Iris pigment epithelial cell (primary cell): ENCODE data around the gene MCOLN1.
"Not testable (repeated sequence)": the region's sequence is repeated elsewhere in the genome, so short reads cannot be mapped to it uniquely, and the experiment has no call there.

Source experiments
- DNase-seq: peaks from one replicate; pipeline ENCODE4 v3.0.0-alpha.2; 2011; ENCODE audit warnings: low read depth

The MCOLN1 gene

GRCh38 chr19:7526059-7526929 lies 3.9 kb downstream of the MCOLN1 start:
- DNase-seq: no peak

DNA sequence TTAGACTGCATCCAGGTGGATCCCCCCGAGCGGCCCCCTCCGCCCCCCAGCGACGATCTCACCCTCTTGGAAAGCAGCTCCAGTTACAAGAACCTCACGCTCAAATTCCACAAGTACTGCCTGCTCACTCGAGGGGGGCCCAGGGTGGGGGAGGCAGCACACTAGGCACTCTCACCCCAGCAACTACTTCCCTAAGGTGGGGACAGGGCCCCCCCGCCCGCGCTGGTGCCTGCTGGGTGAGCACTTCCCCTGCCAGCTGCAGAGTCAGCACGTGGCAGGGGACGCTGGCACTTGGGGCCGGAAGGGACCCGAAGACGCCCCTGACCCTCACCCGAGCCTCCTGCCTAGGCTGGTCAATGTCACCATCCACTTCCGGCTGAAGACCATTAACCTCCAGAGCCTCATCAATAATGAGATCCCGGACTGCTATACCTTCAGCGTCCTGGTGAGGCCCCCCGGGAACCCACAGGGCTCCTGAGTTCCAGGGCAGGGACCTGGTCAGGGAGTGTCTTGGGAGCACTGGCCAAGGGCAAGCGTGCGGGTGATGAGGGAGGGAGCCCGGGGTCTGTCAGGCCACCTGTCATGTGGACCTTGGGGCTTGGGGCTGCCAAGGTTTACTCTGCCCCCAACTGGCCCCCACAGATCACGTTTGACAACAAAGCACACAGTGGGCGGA lies 5.2 kb downstream of the MCOLN1 start:
- no peak for DNase-seq

DNA sequence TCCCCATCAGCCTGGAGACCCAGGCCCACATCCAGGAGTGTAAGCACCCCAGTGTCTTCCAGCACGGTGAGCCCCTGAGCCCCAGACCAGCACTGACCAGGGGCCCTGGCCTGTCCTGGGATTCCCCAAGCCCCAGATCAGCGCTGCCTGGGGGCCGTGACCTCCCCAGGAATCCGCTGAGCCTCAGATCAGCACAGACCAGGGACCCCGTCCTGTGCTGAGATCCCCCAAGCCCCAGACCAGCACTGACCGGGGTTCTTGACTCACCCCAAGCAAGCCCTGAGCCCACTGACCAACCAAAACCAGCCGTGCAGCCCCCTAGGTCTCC lies 5.7 kb downstream of the MCOLN1 start:
- DNase-seq: no peak

GRCh38 chr19:7528522-7529245 lies 6.3 kb downstream of the MCOLN1 start:
- no peak for DNase-seq

GRCh38 chr19:7529246-7529600 lies 6.8 kb downstream of the MCOLN1 start:
- no peak for DNase-seq

DNA sequence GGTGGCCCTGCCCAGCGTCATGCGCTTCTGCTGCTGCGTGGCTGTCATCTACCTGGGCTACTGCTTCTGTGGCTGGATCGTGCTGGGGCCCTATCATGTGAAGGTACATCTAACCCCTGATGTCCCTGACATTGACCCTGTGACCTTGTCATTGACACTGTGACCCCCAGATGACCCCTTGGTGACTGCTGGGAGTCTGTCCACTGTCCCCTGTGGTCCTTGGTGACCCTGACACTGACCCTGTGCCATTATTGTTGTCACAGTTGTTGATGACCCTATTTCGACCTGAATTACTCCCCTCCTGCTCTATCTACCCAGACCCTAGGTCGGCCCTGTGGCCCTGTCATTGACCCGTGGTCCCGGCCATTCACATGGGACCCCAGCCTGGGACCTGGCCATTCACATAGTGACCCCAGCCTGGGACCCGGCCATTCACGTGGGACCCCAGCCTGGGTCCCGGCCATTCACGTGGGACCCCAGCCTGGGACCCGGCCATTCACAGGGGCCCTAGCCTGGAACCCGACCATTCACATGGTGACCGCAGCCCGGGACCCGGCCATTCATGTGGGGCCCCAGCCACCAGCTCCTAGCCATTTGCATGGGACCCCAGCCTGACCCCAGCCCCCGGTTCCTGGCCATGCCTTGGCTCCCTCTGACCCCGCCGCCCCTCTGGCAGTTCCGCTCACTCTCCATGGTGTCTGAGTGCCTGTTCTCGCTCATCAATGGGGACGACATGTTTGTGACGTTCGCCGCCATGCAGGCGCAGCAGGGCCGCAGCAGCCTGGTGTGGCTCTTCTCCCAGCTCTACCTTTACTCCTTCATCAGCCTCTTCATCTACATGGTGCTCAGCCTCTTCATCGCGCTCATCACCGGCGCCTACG lies 7.4 kb downstream of the MCOLN1 start:
- DNase-seq: no peak

GRCh38 chr19:7533281-7533885 lies 11.0 kb downstream of the MCOLN1 start:
- peak; percentile 52 for DNase-seq

GRCh38 chr19:7533925-7534480 lies 11.6 kb downstream of the MCOLN1 start:
- peak; percentile 93 for DNase-seq

DNA sequence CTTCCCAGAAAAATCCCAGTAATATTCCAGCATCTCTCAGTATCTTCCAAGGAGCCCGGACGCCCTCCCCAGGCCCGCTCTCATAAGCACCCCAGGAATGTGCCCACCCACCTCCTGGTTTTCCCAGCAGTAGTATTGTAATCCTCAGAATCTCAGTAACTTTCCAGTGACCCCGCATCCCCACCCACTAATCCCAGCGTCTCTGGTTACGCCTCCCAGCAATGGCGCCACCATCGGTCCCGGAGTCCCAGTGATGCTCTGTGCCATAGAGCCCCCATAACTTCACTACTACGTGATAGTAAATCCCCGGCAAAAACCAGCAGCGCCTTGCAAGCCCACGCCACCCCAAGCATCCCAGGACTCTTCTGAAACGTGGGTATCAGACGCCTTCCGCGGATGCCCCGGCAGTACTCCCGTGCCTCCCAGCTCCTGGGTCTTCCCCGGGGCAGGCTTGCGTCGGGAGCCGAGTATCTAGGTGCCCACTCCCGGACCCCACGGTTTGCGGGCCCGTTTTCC lies 12.2 kb downstream of the MCOLN1 start:
- DNase-seq: peak; percentile 78

GRCh38 chr19:7535047-7535997 lies 12.9 kb downstream of the MCOLN1 start, which contains the start of gene PNPLA6:
TSS of gene PNPLA6 (plus strand) at chr19:7535717. CDS start at chr19:7535789, 72 bp downstream.
- DNase-seq: peak; percentile 95

GRCh38 chr19:7535998-7536695 lies 13.7 kb downstream of the MCOLN1 start:
- no peak for DNase-seq

- DNase-seq: not testable (repeated sequence)
Observed at GRCh38 chr19:7538990-7539389, 16.6 kb downstream of the MCOLN1 start.

DNA sequence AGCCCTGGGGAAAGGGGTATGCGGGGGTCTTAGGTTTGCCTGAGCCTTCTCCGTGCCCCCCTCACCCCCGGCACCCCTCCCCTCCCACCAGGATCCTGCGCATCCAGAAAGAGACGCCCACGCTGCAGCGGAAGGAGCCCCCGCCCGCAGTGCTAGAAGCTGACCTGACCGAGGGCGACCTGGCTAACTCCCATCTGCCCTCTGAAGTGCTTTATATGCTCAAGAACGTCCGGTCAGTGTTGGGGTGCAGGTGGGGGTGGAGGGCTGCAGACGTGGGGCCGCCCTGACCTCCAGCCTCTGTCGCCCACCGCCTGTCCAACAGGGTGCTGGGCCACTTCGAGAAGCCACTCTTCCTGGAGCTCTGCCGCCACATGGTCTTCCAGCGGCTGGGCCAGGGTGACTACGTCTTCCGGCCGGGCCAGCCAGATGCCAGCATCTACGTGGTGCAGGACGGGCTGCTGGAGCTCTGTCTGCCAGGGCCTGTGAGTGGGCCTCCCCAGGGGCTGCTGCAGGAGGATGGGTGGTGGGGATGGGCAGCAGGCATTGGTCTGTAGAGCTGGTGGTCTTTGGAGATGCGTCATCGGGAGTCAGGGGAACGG lies 17.5 kb downstream of the MCOLN1 start:
- no peak for DNase-seq

DNA sequence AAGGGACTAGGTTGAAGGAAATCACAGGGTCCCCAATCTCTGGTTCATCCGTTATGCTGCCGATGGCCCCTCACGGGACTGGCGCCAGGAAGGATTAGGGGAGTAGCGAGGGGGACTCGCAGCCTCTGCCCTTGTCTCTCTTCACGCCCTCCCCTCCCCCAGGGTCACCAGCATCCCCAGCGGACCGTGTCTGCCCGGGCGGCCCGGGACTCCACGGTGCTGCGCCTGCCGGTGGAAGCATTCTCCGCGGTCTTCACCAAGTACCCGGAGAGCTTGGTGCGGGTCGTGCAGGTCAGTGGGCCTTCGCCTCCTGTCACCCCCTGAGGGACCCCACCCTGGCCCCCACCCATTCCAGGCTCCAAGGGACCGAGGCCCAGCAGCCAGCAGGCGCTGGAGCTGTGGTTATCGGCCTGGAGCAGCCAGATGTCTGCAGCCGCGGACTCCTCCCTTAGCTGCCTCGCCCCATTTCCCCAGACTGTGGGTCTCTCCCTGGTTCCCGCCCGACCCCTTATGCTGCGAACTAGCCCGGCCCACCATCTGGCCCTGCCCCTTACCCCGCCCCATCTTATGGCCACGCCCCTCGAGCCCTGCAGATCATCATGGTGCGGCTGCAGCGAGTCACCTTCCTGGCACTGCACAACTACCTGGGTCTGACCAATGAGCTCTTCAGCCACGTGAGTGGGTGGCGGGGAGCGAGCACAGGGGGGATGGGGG lies 18.5 kb downstream of the MCOLN1 start:
- DNase-seq: peak; percentile 54

- no peak for DNase-seq
Observed at GRCh38 chr19:7541475-7541824, 19.0 kb downstream of the MCOLN1 start.

DNA sequence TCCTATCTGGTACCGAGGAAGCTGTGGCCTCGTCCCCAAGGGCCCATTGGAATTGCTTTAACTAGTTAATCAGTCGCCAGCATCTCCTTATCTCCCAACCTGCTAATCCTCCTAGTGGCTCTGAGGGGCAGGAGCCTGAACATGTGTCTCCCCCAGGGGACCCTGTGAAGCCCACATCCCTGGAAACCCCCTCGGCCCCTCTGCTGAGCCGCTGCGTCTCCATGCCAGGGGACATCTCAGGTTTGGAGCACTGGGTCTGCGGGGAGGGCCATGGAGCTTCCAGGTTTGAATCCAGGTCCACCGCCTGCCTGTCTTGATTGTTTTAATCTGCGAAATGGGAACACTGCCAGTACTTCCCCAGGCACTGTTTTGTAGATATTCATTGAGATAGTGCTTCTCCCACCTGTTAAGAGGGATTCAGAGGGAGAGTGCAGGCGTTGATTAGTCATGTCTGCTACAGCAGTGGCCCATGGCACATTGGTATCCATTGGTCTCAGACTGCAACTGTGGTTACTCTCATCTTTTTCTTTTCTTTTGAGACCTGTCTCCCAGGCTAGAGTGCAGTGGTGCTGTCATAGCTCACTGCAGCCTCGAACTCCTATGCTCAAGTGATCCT lies 19.5 kb downstream of the MCOLN1 start:
- no peak for DNase-seq

DNA sequence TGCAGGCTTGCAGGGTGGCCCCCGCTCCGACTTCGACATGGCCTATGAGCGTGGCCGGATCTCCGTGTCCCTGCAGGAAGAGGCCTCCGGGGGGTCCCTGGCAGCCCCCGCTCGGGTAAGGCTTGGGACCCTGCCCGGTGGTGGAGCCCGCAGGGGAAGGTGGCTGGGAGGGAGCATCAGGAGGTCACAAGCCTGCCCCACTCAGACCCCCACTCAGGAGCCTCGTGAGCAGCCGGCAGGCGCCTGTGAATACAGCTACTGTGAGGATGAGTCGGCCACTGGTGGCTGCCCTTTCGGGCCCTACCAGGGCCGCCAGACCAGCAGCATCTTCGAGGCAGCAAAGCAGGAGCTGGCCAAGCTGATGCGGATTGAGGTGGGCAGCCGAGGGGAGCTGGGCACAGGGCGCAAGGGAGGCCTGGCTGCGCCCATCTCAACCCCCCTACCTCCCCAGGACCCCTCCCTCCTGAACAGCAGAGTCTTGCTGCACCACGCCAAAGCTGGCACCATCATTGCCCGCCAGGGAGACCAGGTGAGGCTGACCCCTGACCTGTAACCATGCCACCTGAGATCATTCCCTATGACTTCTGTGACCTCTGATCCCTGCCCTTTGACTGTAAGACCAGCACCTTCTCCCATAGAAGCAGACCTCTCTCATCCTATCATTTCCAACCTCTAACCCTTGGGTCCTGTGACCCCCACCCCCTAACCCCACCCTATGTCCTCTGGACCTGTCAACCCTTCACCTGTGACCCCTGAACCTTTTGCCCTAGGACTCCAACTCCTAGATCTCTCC lies 20.3 kb downstream of the MCOLN1 start:
- no peak for DNase-seq
